Bronchial epithelial cell (primary cell): ENCODE data around the gene NAIF1. TPM values are rescaled to one million over a fixed set of nuclear protein-coding genes. Genes with fewer than 3 reads are reported as not detected.

ENCODE experiments used
- DNase-seq: peaks from one replicate; pipeline ENCODE4 v3.0.0-alpha.2; 2010; ENCODE audit warnings: low read depth
- FAIRE-seq: peaks from 2 replicates; lab custom pipeline; 2011; peaks lifted over from hg19 to GRCh38; lab: Jason Lieb, UNC
- H3K27me3 ChIP-seq: 2 replicates; pipeline ENCODE4 v1.5.1; 2011; ENCODE audit warnings: low read length; ENCODE audit not compliant: control insufficient read depth, insufficient read depth
- H3K36me3 ChIP-seq: 2 replicates; pipeline ENCODE4 v1.5.1; 2011; ENCODE audit warnings: low read length; ENCODE audit not compliant: control insufficient read depth, insufficient read depth
- H3K4me3 ChIP-seq: 2 replicates; pipeline ENCODE4 v1.5.1; 2011; ENCODE audit warnings: mild to moderate bottlenecking, low read depth, low read length, control low read depth
- CTCF ChIP-seq: IDR thresholded peaks from 2 replicates; pipeline ENCODE4 v1.5.1; 2011; ENCODE audit warnings: mild to moderate bottlenecking, moderate library complexity, low read length, control low read depth, inconsistent platforms; ENCODE audit not compliant: insufficient read depth, severe bottlenecking
- total RNA-seq: library from RNA; depleted of rRNA; stranded (reverse); fragments of >200 nt; gene quantifications from 2 replicates; pipeline ENCODE4 v1.2.1, GENCODE V29; 2014

Gene NAIF1
- total RNA-seq, 1 donor from 2014 or later = 10.3 TPM

- Histone ChIP-seq H3K27me3 (no peaks in the 10 kb centered on the region), H3K36me3 (peaks cover 2% of the 10 kb centered on the region), H3K4me3 (peak overlapping the region; percentile 69)
- DNase-seq (no peak), FAIRE-seq (no peak)
- TF ChIP-seq CTCF = no peak
Observed at GRCh38 chr9:128068386-128069205, 1.5 kb upstream of the NAIF1 start.

- H3K27me3 ChIP-seq = no peaks in the 10 kb centered on the region
- peak within 1 kb of the TSS; percentile 69 for H3K4me3 ChIP-seq
- H3K36me3 ChIP-seq = peaks cover 5% of the 10 kb centered on the region
- DNase-seq (peak; percentile 97), FAIRE-seq (no peak)
- no peak for TF ChIP-seq CTCF
Observed at GRCh38 chr9:128067645-128068385, 695 bp upstream of the NAIF1 start, which contains the start of gene SLC25A25. Gene SLC25A25, plus strand, starts transcription at chr9:128068232. Its CDS starts 88 bp downstream, at chr9:128068320.

GRCh38 chr9:128065907-128066712, 1.0 kb downstream of the NAIF1 start:
- DNase-seq = no peak
- no peak for TF ChIP-seq CTCF
- no peak for FAIRE-seq
- H3K27me3 ChIP-seq = no peaks in the 10 kb centered on the region
- peaks cover 7% of the 10 kb centered on the region for H3K36me3 ChIP-seq
- peak overlapping the region; percentile 45 for H3K4me3 ChIP-seq

GRCh38 chr9:128062846-128063831, 4.0 kb downstream of the NAIF1 start:
- FAIRE-seq = no peak
- no peak for DNase-seq
- peaks cover 7% of the 10 kb centered on the region for H3K36me3 ChIP-seq
- TF ChIP-seq CTCF = no peak
- no peaks in the 10 kb centered on the region for H3K27me3 ChIP-seq
- H3K4me3 ChIP-seq = no peak overlapping the region

- FAIRE-seq (no peak), DNase-seq (no peak)
- TF ChIP-seq CTCF = no peak
- Histone ChIP-seq H3K36me3 (peaks cover 7% of the 10 kb centered on the region), H3K27me3 (no peaks in the 10 kb centered on the region), H3K4me3 (no peak overlapping the region)
Observed at GRCh38 chr9:128062279-128062678, 4.8 kb downstream of the NAIF1 start.
